Glutamatergic neuron (in vitro differentiated cells): ENCODE measurements around the gene PLCD1. TPM values are rescaled to one million over a fixed set of nuclear protein-coding genes. Genes with fewer than 3 reads are reported as not detected.

Source experiments
- DNase-seq: peaks from one replicate; pipeline ENCODE4 v3.0.0; 2022
- H3K27ac Mint-ChIP-seq: one replicate; pipeline ENCODE4 v1.8.0; 2020; ENCODE audit warnings: mild to moderate bottlenecking, mixed read lengths, inconsistent platforms; ENCODE audit not compliant: unreplicated experiment
- H3K27me3 Mint-ChIP-seq: one replicate; pipeline ENCODE4 v1.8.0; 2020; ENCODE audit warnings: mild to moderate bottlenecking, moderate library complexity, mixed read lengths, inconsistent platforms; ENCODE audit not compliant: unreplicated experiment
- H3K36me3 Mint-ChIP-seq: one replicate; pipeline ENCODE4 v1.8.0; 2020; ENCODE audit warnings: mild to moderate bottlenecking, mixed read lengths, inconsistent platforms; ENCODE audit not compliant: unreplicated experiment
- H3K4me1 Mint-ChIP-seq: one replicate; pipeline ENCODE4 v1.8.0; 2020; ENCODE audit warnings: mild to moderate bottlenecking, low read depth, mixed read lengths, inconsistent platforms; ENCODE audit not compliant: unreplicated experiment
- H3K4me3 Mint-ChIP-seq: one replicate; pipeline ENCODE4 v1.8.0; 2020; ENCODE audit warnings: mild to moderate bottlenecking, mixed read lengths, inconsistent platforms; ENCODE audit not compliant: unreplicated experiment
- H3K9me3 Mint-ChIP-seq: one replicate; pipeline ENCODE4 v1.8.0; 2020; ENCODE audit warnings: mild to moderate bottlenecking, moderate library complexity, mixed read lengths, inconsistent platforms; ENCODE audit not compliant: unreplicated experiment
- total RNA-seq: library from RNA; stranded (reverse); fragmentation: NEBNext Ultra II Directional; extraction: Animal tissue kit (Norgen Biotek cat#: 25700); gene quantifications from one replicate; pipeline ENCODE4 v1.2.1, GENCODE V29; 2021; ENCODE audit not compliant: unreplicated experiment
- TF ChIP-seq, protein P1 (sequence below): fragments of 200-600 bp; sonication (generic); IDR thresholded peaks from one replicate; pipeline ENCODE4 v1.5.0; 2021; ENCODE audit not compliant: partially characterized antibody, unreplicated experiment

PLCD1 gene
- total RNA-seq, 1 donor from 2014 or later = 73.0 TPM

- no peaks in the 10 kb centered on the region for H3K4me1 Mint-ChIP-seq
- H3K4me3 Mint-ChIP-seq = no peak overlapping the region
- H3K27me3 Mint-ChIP-seq = peaks cover 2% of the 10 kb centered on the region
- H3K36me3 Mint-ChIP-seq = peaks cover 5% of the 10 kb centered on the region
- H3K27ac Mint-ChIP-seq = no peak overlapping the region
- DNase-seq = no peak
- TF ChIP-seq, protein P1, sequence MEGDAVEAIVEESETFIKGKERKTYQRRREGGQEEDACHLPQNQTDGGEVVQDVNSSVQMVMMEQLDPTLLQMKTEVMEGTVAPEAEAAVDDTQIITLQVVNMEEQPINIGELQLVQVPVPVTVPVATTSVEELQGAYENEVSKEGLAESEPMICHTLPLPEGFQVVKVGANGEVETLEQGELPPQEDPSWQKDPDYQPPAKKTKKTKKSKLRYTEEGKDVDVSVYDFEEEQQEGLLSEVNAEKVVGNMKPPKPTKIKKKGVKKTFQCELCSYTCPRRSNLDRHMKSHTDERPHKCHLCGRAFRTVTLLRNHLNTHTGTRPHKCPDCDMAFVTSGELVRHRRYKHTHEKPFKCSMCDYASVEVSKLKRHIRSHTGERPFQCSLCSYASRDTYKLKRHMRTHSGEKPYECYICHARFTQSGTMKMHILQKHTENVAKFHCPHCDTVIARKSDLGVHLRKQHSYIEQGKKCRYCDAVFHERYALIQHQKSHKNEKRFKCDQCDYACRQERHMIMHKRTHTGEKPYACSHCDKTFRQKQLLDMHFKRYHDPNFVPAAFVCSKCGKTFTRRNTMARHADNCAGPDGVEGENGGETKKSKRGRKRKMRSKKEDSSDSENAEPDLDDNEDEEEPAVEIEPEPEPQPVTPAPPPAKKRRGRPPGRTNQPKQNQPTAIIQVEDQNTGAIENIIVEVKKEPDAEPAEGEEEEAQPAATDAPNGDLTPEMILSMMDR = no peak
- H3K9me3 Mint-ChIP-seq = no peaks in the 10 kb centered on the region
Measured at GRCh38 chr3:38043486-38043885, 14.0 kb upstream of the PLCD1 start.

- no peaks in the 10 kb centered on the region for H3K36me3 Mint-ChIP-seq
- peaks cover 2% of the 10 kb centered on the region for H3K4me1 Mint-ChIP-seq
- no peak overlapping the region for H3K4me3 Mint-ChIP-seq
- H3K27ac Mint-ChIP-seq = no peak overlapping the region
- TF ChIP-seq, protein P1 = no peak
- H3K27me3 Mint-ChIP-seq = peaks cover 4% of the 10 kb centered on the region
- DNase-seq = no peak
- peaks cover 2% of the 10 kb centered on the region for H3K9me3 Mint-ChIP-seq
Measured at GRCh38 chr3:38040401-38040800, 11.0 kb upstream of the PLCD1 start.

DNA sequence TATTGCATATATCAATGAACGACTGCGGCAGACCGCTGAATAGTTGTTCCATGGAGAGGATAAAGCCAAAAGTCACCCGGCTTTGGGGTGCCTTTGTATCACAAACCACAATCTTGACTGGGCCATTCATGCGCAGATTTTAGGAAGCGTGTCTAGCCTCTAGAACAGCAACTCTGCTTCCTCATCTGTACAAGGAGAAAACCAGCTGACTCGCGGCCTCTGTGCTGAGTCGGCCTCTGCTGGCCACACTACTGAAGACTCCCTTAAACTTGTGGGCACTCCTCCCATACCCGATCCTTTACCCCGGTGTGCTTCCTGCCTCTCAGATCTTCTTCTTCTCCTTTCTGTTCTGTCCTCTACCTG is 10.4 kb upstream of the PLCD1 start:
- DNase-seq = no peak
- H3K36me3 Mint-ChIP-seq = no peaks in the 10 kb centered on the region
- TF ChIP-seq, protein P1 = no peak
- no peak overlapping the region for H3K27ac Mint-ChIP-seq
- peak overlapping the region; percentile 85 for H3K4me3 Mint-ChIP-seq
- H3K4me1 Mint-ChIP-seq = peaks cover 2% of the 10 kb centered on the region
- peaks cover 2% of the 10 kb centered on the region for H3K9me3 Mint-ChIP-seq
- peaks cover 4% of the 10 kb centered on the region for H3K27me3 Mint-ChIP-seq

- peaks cover 2% of the 10 kb centered on the region for H3K9me3 Mint-ChIP-seq
- DNase-seq = peak; percentile 77
- H3K4me3 Mint-ChIP-seq = peak within 1 kb of the TSS; percentile 85
- peaks cover 2% of the 10 kb centered on the region for H3K4me1 Mint-ChIP-seq
- H3K36me3 Mint-ChIP-seq = no peaks in the 10 kb centered on the region
- peaks cover 4% of the 10 kb centered on the region for H3K27me3 Mint-ChIP-seq
- TF ChIP-seq, protein P1 = no peak
- H3K27ac Mint-ChIP-seq = no peak within 1 kb of the TSS
Measured at GRCh38 chr3:38039101-38039898, 9.9 kb upstream of the PLCD1 start, which contains the start of gene DLEC1. Gene DLEC1, plus strand, starts transcription at chr3:38039208. Its CDS starts 18 bp downstream, at chr3:38039226.

- H3K27me3 Mint-ChIP-seq = peaks cover 5% of the 10 kb centered on the region
- H3K4me3 Mint-ChIP-seq = peak overlapping the region; percentile 85
- H3K36me3 Mint-ChIP-seq = no peaks in the 10 kb centered on the region
- H3K4me1 Mint-ChIP-seq = peaks cover 2% of the 10 kb centered on the region
- peaks cover 3% of the 10 kb centered on the region for H3K9me3 Mint-ChIP-seq
- no peak overlapping the region for H3K27ac Mint-ChIP-seq
- no peak for DNase-seq
- TF ChIP-seq, protein P1 = no peak
Measured at GRCh38 chr3:38038447-38038911, 9.0 kb upstream of the PLCD1 start.
